Memory B cell (primary cell): ENCODE results near the gene ACOT11.
"Not testable (repeated sequence)": the region's sequence is repeated elsewhere in the genome, so short reads cannot be mapped to it uniquely, and the experiment has no call there.

Experiments
- ATAC-seq: fragments of 150-1000 bp; cut with Tn5 transposase; 2 replicates; pipeline ENCODE4 v1.10.0; 2021; ENCODE audit warnings: low read depth, mild to moderate bottlenecking, moderate library complexity
- DNase-seq, 2 donors: peaks; one replicate each; pipeline ENCODE4 v3.0.0; 2022; ENCODE audit warnings: low spot score in 2 of 2
- H3K27ac Mint-ChIP-seq: one replicate; pipeline ENCODE4 v1.8.0; 2022; ENCODE audit warnings: mild to moderate bottlenecking, moderate library complexity, mixed read lengths
- H3K27me3 Mint-ChIP-seq: one replicate; pipeline ENCODE4 v1.8.0; 2022; ENCODE audit warnings: mixed read lengths
- H3K36me3 Mint-ChIP-seq: one replicate; pipeline ENCODE4 v1.8.0; 2022; ENCODE audit warnings: mild to moderate bottlenecking, mixed read lengths
- H3K4me1 Mint-ChIP-seq: one replicate; pipeline ENCODE4 v1.8.0; 2022; ENCODE audit warnings: mixed read lengths
- H3K4me3 Mint-ChIP-seq: one replicate; pipeline ENCODE4 v1.8.0; 2022; ENCODE audit warnings: mild to moderate bottlenecking, moderate library complexity, mixed read lengths
- H3K9me3 Mint-ChIP-seq: one replicate; pipeline ENCODE4 v1.8.0; 2022; ENCODE audit warnings: mixed read lengths

Gene ACOT11

GRCh38 chr1:54518489-54518888 is 29.5 kb upstream of the ACOT11 start:
- Mint-ChIP-seq H3K4me3 (no peak overlapping the region), H3K27me3 (peaks cover 3% of the 10 kb centered on the region), H3K4me1 (no peaks in the 10 kb centered on the region), H3K9me3 (no peaks in the 10 kb centered on the region), H3K27ac (no peak overlapping the region), H3K36me3 (no peaks in the 10 kb centered on the region)
- ATAC-seq (no peak), DNase-seq (no peak)

- H3K36me3 Mint-ChIP-seq, result no peaks in the 10 kb centered on the region
- H3K27me3 Mint-ChIP-seq, result peaks cover 3% of the 10 kb centered on the region
- no peak overlapping the region for H3K27ac Mint-ChIP-seq
- no peak for DNase-seq
- H3K4me1 Mint-ChIP-seq, result no peaks in the 10 kb centered on the region
- H3K4me3 Mint-ChIP-seq, result no peak overlapping the region
- ATAC-seq, result no peak
- no peaks in the 10 kb centered on the region for H3K9me3 Mint-ChIP-seq
These were observed 28.3 kb upstream of the ACOT11 start for GRCh38 chr1:54519709-54520108.

- no peak for ATAC-seq
- no peaks in the 10 kb centered on the region for H3K4me1 Mint-ChIP-seq
- no peaks in the 10 kb centered on the region for H3K9me3 Mint-ChIP-seq
These were observed 27.3 kb upstream of the ACOT11 start for GRCh38 chr1:54520631-54521321.

DNA sequence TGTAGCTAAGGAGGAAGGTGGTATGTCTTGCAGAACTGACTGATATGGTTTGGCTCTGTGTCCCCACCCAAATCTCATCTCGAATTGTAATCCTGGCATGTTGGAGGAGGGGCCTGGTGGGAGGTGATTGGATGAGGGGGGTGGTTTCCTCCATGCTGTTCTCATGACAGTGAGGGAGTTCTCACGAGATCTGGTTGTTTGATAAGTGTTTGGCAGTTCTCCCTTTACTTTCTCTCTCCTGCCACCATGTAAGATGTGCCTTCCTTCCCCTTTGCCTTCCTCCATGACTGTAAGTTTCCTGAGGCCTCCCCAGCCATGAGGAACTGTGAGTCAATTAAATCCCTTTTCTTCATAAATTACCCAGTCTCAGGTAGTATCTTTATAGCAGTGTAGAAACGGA is 21.5 kb upstream of the ACOT11 start:
- H3K4me1 Mint-ChIP-seq, DNase-seq, H3K4me3 Mint-ChIP-seq, H3K9me3 Mint-ChIP-seq, ATAC-seq, H3K27ac Mint-ChIP-seq, H3K36me3 Mint-ChIP-seq: not testable (repeated sequence)
- H3K27me3 Mint-ChIP-seq, result peaks cover 11% of the 10 kb centered on the region

More at GRCh38 chr1:54520631-54521321, 27.3 kb upstream of the ACOT11 start:
- Mint-ChIP-seq H3K27me3 (peaks cover 3% of the 10 kb centered on the region), H3K4me3 (no peak overlapping the region), H3K36me3 (no peaks in the 10 kb centered on the region), H3K27ac (no peak overlapping the region)
- DNase-seq, result no peak

DNA sequence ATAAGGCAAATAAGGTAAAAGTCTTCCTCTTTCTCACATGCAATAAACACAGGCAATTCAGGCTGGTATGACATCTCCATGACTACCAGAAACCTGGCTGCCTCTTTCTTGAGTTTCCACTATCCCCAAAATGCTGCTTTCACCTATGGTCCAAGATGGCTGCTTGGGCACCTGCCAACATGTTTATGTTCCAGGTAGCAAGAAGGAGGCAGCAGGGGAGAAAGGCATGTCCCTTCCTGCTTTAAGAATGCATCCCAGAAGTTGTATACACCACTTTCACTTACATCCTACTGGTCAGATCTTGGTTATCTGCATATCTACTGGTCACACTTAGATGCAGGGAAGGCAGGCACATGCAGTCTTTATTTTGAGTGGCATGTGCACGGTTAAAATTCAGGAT is 19.4 kb upstream of the ACOT11 start:
- DNase-seq, result no peak
- Mint-ChIP-seq H3K27me3 (peaks cover 13% of the 10 kb centered on the region), H3K4me1 (no peaks in the 10 kb centered on the region), H3K27ac (no peak overlapping the region), H3K4me3 (no peak overlapping the region), H3K36me3 (no peaks in the 10 kb centered on the region), H3K9me3 (peaks cover 3% of the 10 kb centered on the region)
- no peak for ATAC-seq

GRCh38 chr1:54532033-54532432 is 16.0 kb upstream of the ACOT11 start:
- Mint-ChIP-seq H3K4me3 (no peak overlapping the region), H3K27me3 (peaks cover 18% of the 10 kb centered on the region), H3K4me1 (no peaks in the 10 kb centered on the region), H3K36me3 (no peaks in the 10 kb centered on the region), H3K9me3 (no peaks in the 10 kb centered on the region), H3K27ac (no peak overlapping the region)
- no peak for ATAC-seq
- DNase-seq, result no peak

- H3K4me1 Mint-ChIP-seq, DNase-seq, H3K4me3 Mint-ChIP-seq, H3K27ac Mint-ChIP-seq, H3K9me3 Mint-ChIP-seq, ATAC-seq, H3K36me3 Mint-ChIP-seq: not testable (repeated sequence)
- H3K27me3 Mint-ChIP-seq, result peaks cover 17% of the 10 kb centered on the region
These were observed 11.4 kb upstream of the ACOT11 start for GRCh38 chr1:54536656-54537055.

DNA sequence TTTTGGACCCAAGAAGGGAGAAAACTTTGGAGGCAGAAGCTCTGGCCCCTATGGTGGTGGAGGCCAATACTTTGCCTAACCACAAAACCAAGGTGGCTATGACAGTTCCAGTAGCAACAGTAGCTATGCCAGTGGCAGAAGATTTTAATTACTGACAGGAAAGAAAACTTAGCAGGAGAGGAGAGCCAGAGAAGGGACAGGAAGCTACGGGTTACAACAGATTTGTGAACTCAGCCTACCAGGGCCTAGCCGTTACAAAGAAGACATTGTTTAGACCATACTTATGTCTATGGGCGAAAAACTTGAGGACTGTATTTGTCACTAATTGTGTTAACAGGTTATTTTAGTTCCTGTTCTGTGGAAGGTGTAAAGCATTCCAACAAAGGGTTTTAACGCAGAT is 10.4 kb upstream of the ACOT11 start:
- Mint-ChIP-seq H3K27ac (no peak overlapping the region), H3K9me3 (no peaks in the 10 kb centered on the region), H3K4me1 (peaks cover 6% of the 10 kb centered on the region), H3K4me3 (no peak overlapping the region), H3K27me3 (peaks cover 18% of the 10 kb centered on the region), H3K36me3 (no peaks in the 10 kb centered on the region)
- ATAC-seq (no peak), DNase-seq (no peak)

- Mint-ChIP-seq H3K36me3 (no peaks in the 10 kb centered on the region), H3K4me1 (peaks cover 10% of the 10 kb centered on the region), H3K4me3 (no peak overlapping the region), H3K27ac (no peak overlapping the region), H3K9me3 (no peaks in the 10 kb centered on the region), H3K27me3 (peaks cover 22% of the 10 kb centered on the region)
- ATAC-seq (no peak), DNase-seq (no peak)
These were observed 9.5 kb upstream of the ACOT11 start for GRCh38 chr1:54538538-54538937.

DNA sequence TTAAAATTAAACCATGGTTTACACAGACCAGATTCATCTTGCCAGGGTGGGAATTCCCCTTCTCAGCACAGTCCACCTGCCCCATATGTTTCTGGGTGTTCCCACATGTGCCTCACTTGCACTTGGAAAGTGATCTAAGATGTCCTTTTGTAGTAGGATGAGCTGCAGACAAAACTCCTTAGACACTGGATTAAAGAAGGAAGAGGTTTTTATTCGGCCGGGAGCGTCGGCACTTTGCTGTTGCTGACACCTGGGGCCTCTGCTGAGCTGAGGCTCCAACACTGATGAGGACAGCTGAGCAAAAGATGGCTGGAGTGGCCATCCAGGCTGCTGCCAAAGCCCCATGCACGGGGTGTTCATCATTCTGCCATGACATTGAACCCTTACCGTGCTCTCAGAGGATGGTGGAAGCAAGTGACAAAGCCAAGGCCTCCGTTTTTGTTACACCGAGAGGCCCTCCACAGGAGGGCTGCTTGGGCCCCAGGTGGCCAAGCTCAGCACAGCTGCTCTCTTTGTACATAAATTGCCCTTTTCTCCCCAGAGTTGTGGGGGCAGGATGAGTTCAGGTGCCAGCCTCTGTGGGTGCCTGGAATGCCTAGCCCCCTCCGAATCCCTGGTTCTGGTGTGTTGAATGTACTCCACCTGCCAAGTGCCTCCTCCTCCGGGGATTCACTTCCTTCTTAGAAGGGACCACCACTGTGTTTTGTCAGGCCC is 7.3 kb upstream of the ACOT11 start:
- Mint-ChIP-seq H3K36me3 (no peaks in the 10 kb centered on the region), H3K4me3 (no peak overlapping the region), H3K4me1 (peaks cover 10% of the 10 kb centered on the region), H3K27me3 (peaks cover 24% of the 10 kb centered on the region), H3K9me3 (no peaks in the 10 kb centered on the region), H3K27ac (no peak overlapping the region)
- DNase-seq (no peak), ATAC-seq (no peak)

GRCh38 chr1:54542120-54542961 is 5.7 kb upstream of the ACOT11 start:
- Mint-ChIP-seq H3K27me3 (peaks cover 22% of the 10 kb centered on the region), H3K4me3 (peak overlapping the region; percentile 79), H3K36me3 (no peaks in the 10 kb centered on the region), H3K9me3 (no peaks in the 10 kb centered on the region), H3K27ac (no peak overlapping the region), H3K4me1 (peaks cover 10% of the 10 kb centered on the region)
- DNase-seq (peak in 1 of 2 donors; percentile 21), ATAC-seq (peak; percentile 63)

DNA sequence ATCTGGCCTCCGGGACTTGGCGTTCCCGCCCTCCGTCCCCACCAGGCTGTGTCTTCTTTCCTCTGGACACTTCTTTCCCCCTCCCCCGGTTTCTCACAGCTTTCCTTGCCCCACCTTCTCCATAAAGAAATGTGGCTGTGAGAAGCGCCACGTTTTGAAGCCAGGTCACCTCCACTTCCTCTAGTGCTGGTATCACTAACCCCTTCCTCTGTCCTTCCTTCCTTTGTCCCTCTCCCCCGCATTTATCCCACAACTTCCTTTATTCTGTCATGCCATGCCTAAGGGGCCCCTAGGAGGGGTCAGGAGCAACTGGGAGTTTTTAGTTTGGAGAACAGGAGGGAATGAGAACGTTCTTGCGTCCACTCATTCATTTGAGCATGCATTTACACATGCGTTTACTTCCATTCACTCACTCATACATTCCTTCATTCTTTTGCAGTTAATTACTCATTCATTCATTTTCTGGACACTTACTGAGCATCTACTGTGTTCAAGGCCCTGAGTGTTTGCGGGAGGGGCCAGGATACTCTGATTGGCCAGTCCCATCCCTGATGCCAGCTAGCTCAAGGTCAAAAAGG is 5.0 kb upstream of the ACOT11 start:
- Mint-ChIP-seq H3K4me3 (peak overlapping the region; percentile 63), H3K9me3 (no peaks in the 10 kb centered on the region), H3K4me1 (peaks cover 10% of the 10 kb centered on the region), H3K27ac (no peak overlapping the region), H3K36me3 (no peaks in the 10 kb centered on the region), H3K27me3 (peaks cover 22% of the 10 kb centered on the region)
- DNase-seq, result no peak
- no peak for ATAC-seq

DNA sequence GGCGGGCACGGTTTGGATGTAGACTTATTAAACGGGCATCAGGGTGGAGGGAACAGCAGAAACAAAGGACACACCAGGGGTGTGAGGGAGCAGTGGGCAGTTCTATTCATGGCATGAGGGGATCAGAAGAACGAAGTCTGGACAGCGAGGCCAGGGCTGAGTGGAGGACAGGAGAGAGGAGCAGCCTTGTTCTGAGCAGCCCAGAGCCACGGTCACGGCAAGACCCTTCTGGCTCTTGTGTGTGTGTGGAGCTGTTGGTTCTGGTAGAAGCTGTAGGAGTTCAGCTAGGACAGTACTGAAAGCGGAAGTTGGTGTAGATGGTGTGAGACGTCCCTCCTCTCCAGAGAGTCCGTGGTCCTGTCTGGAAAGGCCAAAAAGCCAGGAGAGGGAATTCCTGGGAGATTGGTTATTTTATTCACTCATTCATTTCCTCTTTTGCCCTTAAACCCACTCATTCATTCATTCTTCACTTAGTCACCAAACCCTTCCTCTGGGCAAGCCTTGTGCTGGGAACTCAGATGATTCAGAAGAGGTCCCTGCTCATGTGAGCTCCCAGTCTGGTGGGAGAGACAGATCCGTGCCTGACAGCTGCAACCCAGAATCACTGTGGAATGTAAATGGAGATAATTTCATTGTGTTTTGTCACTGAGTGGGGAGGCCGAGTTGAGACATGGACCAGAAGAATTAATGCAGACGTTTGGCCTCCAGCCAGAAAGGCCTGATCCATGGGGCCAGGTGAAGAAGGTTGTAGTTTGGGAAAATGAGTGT is 4.1 kb upstream of the ACOT11 start:
- Mint-ChIP-seq H3K27ac (no peak overlapping the region), H3K9me3 (no peaks in the 10 kb centered on the region), H3K4me1 (peaks cover 10% of the 10 kb centered on the region), H3K4me3 (no peak overlapping the region), H3K27me3 (peaks cover 22% of the 10 kb centered on the region), H3K36me3 (no peaks in the 10 kb centered on the region)
- no peak for ATAC-seq
- no peak for DNase-seq
